KG1 (cell line): Measurements from ENCODE around the gene PPM1F.

Experiments used
- DNase-seq: peaks from one replicate; lab custom pipeline; 2025; lab: John Stamatoyannopoulos, UW

Gene PPM1F

DNA sequence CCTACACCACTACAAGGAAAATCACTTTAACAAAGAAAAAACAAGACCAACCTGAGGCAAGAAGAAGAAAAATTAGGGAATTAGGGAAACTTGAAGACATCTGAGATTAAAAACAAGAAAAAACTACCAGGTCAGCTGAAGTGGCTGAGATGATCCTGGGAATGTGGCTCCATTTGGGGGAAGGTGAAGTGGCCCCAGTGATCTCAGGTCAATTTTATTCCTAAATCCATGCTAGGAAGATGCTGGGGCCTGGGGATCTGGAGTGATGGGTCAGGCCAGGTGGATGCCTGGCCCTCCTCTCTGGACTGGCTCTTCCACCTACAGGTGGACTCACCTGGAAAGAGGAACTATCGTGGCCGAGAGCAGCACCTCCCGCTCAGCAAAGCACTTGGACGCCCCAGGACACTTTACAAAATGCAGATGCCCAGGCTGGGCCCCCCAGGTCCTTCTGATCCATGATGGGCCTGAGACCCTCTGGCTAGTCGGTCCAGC lies 23.3 kb upstream of the PPM1F start:
- DNase-seq, result no peak

DNA sequence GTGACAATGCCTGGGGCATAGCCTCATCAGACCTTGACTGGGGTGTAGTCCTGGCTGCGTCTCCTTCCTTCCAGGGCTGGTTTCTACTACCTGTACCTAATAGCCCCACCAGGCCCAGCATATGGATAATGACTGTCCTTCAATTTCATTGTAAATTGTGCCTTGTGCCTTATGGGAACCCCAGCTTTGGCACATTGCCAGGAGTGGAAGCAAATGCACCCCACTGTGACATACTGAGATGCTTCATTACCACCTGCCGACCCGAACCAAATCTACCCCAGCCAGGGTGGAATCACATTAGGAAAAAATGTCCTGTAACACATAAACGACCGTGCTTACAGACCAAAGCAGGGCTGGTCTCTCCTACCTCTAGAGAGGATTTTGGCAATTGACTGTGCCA lies 22.6 kb upstream of the PPM1F start:
- DNase-seq, result no peak

DNA sequence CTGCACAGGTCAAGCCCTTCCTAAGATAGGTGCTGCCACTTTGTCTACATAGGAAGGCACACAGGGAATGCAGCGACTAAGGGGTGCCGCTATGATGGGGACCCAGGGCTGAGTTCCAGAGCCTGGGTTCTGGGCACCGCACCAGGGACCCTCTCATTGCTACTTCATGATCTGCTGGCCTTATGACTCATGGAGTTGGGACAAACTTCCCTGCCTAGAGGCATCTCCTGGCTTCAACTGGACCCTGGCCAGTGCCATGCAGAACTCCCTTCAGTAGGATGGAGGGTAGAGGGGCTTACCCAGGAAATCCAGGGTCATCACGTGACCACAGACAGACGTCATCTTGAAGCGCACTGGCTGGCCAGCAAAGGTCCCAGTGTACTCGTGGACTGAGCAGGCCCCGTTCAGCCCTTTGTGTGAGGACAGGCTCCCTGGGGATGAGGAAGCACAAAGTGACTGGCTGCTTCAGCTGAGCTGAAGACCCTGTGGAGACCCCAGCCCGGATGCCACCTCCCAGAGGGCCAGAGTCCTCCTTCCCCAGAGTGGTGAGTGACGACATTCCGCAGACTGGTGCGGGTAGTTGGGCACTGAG lies 21.5 kb upstream of the PPM1F start:
- DNase-seq, result no peak

DNA sequence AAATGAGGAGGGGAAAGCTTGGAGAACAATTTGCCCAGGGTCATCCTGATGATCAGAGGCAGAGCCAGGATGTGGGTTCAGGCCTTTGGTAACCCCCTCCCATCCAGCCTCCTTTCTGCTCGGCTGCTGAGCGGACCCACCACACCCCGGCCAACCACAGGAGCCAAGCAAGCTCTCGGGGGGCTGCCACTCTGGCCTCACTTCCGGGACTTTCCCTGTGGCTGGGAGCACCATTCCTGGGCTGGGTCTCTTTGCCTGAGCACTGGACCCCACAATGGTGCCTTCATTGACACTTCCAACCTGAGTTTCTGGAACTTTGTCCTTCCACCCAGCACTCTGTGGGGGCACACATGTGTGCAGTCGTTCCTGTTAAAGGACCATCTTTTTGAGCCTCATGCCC lies 20.2 kb upstream of the PPM1F start:
- DNase-seq, result no peak

DNA sequence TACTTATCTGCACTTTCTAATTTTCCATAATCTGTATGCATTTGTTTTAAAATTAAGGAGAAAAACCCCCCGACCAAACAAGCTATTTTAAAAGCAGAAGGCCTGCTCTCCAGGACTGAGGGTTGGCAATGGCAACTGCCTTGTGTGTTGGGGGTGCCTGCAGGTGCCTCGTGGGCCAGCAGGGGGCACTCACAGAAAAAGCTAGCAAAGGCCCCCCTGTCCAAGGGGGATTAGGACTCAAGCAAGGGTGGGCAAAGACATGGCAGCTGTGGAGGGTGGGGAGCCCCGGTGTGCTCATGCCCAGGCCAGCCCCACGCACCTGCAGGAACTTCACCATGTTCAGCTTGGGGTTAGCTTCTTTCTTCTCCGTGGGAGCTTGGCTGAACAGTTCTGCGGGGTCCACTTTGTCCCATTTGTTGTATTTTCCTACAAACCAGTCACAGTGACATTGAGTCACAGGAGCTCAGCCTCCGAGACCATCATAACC lies 19.7 kb upstream of the PPM1F start:
- DNase-seq, result peak; percentile 20

DNA sequence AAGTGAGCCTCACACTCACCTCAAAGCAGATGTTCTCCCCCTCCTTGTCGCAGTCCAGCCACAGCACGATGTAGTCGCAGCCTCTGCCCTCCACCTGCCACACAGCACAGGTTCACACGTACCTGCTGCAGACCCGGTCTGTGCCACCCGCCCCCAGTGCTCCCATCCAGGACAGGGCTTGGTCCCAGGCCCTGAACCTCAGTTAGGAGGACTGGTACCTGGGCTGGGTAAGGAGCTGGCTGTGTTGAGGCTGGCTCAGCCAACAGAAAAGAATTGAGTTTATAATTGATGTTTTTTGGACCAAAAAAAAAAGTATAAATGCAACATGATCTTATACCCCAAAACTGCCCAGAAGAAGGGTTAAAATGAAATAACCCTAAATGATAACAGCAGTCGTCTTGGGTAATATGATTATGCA lies 19.2 kb upstream of the PPM1F start:
- DNase-seq, result no peak

DNA sequence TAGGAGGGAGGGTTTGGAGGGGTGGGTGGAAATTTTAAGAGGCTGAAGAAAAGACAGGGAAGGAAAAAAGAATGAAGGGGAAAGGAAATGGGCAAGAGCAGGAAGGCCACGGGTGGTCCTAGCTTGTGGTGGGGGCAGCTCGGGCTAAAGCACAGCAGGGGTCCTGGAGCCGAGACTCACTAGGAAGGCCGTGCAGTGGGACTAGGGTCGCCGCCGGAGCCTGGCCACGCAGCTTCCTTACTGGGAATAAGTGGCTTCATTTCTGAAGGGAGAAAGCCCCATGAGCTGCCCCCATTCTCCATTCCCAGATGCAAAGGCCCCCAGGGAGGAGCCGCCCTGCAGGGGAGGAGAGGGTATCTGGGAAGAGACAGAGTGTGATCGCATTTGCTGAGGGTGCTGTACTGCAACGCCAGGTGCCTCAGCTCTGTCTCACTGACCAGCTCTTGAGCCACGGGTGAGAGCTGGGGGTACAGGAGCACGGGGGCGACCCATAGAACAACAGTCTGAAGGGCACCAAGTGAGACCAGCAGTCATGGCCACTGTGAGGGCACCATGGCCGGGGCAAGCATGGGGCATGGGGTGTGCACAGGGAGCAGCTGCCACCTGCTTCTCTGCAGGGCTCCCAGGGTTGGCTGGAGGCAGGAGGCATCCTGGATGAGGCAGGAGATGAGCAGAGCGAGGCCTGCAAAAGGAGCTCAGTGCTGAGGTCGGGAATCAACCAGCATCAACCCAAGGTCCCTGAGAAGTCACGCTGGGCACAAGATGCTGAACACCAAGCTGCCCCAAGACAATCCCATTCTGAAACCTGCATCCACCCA lies 18.4 kb upstream of the PPM1F start:
- DNase-seq, result no peak

DNA sequence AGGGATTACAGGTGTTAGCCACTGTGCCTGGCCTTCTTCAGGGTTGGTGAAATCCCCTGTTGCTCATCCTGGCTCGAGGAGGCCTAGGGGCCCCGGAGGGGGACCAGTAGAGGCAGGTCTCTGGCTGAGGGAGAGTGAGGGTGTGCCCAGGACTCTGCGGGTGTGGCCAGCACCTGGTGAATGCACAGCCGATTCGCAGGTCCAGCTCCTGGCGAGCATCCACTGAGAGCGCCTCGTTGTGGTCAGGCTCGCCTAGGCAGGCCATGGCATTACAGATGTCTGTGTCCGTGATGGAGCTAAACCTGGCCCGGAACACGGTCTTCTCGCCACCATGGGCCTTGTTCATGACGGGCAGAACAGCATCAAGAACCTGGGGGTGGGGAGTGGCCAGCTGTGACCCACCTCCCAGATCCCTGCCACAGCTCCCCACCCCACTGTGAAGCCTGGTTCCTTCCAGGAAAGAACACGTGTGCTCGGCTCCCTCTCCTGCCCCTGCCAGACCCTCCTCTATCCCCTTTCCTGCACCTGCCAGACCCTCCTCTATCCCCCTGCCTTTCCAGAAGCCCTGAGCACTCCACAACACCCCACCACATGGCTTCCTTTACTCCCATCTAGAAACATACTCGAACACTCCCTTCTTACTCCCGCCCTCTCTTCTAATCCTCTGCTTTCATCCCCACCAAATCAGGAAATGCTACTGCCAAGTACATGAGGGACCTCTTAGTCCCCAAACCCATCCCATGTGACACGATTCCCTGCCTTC lies 17.6 kb upstream of the PPM1F start:
- no peak for DNase-seq

DNA sequence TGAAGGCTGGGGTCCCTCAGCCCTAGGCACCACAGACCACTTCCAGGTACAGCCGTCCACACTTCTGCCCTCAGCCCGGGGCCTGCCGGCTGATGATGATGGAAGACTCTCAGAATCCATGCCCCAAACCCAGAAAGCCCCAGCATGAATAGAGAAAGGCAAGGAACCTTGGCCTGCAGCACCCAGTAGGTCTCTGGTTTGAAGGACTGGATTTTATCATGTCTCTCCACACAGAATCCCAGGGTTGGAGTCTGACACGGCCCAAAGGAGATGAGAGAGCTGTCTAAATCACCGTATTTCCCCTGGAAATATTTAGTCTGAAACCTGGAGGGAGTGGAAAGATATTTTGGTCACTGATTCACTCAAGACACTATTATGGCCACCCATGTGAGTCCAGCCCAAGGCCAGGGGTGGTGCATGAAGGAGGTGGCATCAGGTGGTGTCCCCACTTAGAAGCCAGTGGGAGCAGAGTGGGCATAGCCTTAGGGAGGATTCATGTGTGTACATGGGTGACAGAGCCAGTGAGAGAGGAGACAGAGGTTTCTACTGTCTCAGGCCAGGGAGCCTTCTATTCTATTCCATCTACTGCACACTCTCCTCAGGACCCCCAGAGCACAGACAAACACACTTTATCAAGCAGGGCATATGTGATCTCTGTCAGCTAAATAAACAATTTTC lies 15.9 kb upstream of the PPM1F start:
- DNase-seq, result no peak

DNA sequence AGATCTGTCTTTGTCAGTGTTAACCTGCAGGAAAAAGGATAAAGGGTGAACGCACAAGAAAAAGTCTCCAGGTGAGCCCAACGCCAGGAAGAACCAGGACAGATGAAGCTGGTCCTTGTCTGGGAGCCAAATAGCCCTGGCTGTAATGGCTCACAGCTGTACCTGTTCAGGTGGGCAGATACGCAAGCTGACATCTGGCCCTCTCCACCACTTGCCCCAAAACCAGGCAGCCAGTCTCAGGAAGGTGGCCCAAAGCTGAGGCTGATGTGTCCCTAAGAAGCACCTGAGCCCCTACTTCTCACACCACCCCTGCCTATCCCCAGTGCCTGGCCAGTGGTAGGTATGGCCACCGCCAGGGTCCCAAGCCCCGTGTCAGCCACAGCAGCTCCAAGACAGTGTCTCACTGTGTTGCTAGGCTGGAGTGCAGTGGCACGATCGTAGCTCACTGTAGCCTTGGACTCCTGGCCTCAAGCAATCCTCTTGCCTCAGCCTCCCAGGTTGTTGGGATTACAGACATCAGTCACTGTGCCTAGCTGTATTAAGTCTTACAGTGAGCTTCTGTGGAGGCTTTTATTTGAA lies 15.1 kb upstream of the PPM1F start:
- DNase-seq, result no peak

DNA sequence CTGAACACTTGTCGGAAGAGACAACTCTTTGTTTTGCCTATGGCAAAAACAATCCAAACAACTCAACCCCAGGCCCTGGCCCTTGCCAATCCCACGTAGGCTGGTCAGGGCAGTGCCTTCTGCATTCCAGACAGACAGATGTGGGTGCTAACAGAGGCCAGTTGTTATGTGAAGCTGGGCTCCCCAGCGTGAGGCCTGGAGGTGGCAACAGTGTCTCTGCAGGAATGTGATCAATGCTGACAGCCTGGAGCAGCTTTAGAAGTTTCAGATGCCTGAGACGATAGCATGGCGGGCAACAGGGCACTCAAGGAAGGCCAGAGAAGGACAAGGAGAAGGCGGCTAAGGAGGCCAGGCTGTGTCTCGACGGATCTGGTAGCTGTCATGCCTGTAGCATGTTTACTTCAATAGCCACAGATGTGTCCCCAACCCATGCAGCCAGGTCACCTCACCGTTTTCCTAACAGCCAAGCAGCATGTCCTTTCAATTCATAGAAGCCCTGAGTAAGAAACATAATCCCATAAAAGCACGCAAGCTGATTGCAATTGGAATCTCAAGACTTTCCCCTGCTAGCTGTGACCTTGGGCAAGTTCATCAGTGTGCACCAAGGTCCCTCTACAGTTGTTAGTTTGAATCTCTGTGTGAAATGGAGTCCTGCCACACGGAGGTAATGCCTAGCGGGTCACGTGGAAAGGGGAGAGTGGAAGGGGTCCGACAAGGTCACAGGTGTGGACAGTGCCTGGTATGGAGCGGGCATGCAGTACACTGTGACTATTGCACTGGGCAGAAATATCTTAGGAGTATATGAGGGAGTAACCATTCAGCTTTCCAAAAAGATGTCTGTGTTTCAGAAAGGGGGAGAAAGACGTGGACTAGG lies 14.2 kb upstream of the PPM1F start:
- no peak for DNase-seq

DNA sequence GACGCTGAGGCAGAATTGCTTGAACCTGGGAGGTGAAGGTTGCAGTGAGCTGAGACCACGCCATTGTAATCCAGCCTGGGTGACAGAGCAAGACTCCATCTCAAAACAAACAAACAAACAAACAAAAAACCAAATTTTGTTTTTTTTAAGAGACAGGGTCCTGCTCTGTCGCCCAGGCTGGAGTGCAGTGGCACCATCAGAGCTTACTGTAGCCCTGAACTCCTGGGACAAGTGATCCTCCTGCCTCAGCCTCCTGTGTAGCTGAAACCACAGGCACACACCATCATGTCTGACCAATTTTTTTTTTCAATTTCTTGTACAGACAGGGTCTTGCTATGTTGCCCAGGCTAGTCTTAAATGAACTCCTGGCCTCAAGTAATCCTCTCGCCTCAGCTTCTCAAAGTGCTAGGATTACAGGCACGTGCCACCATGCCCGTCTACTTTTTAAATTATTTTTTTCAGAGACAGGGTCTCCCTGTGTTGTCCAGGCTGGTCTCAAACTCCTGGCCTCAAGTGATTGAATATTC lies 13.2 kb upstream of the PPM1F start:
- no peak for DNase-seq

DNA sequence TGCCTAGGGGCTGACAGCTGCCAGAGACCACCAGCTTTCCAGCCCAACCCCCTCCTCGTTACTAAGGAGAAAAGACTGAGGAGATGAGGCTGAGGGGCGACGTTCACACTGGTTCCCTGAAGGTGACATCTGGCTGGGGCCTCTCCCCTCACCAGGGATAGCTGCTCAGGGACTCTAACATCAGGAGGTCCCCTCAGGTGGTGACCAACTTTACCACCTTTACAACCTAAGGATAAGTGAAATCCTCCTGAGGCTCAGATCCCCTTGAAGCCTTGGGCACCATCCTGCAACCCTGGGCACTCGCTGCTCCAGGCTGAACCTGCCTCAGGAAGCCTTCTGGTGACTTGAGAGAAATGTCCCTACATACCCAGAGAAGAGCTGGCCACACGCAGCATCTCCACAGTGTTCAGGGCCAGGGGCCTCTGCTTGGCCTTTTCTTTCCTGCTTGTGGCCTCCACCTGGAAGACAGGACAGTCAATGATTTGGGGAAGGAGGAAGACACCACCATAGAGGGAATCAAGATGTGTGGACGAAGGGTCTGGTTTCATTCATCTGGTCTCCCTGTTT lies 12.4 kb upstream of the PPM1F start:
- no peak for DNase-seq

DNA sequence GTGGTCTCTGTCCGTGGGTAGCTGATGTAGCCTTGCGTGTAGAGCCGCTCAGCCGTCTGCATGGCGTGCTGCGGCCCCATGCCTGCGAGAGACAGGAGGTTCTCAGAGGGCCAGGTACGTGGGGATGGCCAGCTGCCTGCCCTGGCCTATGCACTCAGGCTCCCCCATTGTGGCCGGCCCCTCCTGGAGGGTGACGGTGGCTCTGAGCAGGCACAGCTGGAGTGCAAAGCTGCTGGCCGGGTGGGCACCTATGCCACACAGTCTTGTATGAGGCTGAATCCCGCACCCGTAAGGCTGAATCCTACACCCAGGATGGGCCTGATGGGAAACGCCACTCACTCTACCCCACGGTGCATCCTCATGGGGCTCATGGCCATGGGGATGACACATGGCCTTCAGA lies 11.6 kb upstream of the PPM1F start:
- DNase-seq, result no peak

DNA sequence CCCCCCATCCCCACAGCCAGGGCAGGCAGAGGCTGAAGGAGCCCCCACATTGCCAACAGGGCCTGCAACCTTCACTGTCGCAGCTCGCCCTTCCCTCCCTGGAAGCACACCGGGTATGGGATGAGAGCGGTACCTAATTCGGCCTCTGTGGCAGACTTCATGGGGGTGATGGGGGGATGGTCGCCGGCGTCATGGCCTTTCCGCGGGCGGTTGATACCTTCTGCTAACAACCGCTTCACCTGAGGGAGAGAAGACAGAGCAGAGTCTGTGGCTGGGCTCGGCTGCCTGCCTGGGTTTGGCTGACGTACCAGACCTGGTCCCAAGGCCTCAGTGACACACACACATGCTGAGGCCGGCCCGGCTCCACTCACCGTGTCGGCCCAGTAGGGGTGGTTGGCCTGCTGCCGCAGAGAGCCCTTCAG lies 11.2 kb upstream of the PPM1F start:
- no peak for DNase-seq

DNA sequence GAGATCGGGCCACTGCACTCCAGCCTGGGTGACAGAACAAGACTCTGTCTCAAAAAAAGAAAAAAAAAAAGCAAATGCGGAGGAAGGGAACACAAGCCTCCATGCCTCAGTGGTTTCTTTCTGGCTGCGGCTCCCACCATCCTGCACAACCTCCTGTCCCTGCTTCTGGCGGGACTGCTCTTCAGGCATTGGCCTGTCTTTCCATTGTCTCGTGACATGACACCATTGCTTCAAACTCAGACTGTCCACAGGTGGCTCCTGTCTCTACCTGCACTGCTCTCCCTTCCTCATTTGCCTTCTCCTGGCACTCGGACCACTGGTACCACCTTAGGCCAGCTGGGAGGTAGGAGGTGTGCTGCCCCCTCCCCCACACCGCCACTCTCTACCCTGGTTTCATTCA lies 10.6 kb upstream of the PPM1F start:
- DNase-seq, result no peak

DNA sequence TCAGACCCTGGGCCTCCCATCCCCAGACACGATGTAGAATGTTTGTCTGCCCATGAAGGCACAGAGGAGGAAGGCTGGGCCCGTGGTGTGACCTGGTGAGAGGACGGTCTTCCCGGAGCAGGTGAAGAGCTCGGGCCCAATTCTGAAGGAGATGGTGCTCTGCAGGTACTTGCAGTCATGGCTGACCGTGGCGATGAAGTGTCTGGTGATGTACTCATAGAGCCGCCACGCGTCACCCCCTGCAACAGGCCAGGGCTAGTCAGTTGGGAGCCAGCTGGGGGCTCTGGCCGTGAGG lies 10.0 kb upstream of the PPM1F start:
- DNase-seq, result no peak

DNA sequence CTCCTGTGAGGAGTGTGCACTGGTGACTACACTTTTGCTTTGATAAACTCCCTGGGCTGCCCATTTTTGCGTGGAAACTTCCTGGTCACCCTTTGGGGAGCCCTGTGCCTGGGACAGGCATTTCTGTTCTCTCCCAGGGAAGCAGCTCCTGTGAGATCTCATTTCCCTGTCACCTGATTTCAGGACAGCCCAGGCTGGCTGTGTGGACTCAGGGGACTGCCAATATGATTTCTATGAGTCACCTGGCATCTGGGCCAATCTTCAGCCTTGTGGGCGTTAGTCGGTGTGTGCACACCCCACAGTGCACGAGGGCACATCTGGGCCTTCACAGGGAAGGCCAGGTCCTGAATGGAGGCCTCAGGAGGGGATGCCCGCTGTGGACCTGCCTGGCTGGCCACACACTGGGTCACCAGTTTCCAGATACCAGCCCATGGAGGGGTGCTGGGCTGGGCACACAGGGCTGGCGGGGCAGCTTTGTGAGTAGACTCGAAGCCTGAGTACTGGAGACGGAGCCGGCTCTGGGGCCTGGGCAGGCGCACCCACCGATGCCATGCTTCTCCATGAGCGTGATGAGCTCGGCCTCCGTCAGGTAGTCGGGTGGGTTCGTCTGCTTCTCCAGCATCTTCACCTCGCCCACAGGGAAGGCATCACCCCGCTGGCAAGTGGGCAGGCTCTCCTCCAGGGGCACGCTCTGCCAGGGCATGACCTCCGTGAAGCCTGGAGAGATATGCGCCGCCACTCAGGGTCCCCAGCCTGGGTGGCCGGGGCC lies 9.4 kb upstream of the PPM1F start:
- DNase-seq, result no peak

DNA sequence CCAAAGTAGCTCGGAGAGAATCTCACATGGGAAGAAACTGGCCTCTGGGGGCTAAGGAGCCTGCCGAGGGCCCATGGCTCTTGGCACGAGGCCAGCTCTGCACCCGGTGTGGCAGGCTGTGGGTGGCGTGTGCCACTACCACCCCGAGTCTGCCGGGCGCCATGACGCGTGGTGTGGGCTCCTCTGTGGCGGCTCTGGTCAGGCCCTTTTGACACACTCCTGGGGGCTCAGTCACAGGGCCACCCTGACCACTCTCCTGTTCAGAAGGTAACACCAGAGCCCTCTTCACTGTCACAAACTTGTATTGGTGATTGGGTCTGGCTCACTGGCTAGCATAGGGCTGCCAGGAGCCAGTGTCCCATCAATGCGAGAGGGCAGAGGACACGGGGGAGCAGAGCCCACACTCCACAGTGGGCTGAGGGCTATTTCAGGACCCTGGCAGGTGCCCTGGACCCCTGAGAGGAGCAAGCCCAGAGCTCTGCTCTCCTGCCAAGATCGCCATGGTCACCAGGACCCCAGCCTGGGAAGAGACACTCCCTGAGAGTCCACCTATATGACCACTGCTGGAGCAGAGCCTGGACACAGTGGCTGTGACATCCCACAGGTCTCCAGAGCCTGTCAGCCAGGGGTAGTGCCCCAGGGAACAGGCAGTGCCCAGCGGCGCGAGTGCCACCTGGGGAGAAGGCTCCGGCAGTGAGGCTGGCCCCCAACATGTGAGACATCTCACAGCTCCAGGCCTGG lies 8.6 kb upstream of the PPM1F start:
- DNase-seq, result no peak
